HL-60 (cell line): ENCODE measurements around the gene MED13L.

Experiments used
- DNase-seq, 2 experiments: peaks; one replicate each; pipeline ENCODE4 v3.0.0-alpha.2; 2010 to 2020; ENCODE audit warnings: low read depth in 1 of 2, low spot score in 1 of 2
- H3K27ac ChIP-seq: fragments of 250-450 bp; sonication (Bioruptor Pico); replicated peaks from 2 replicates; pipeline ENCODE4 v1.5.1; 2020; ENCODE audit warnings: mild to moderate bottlenecking, moderate library complexity
- H3K27me3 ChIP-seq: fragments of 250-450 bp; sonication (Bioruptor Pico); 2 replicates; pipeline ENCODE4 v1.5.1; 2021; ENCODE audit warnings: mild to moderate bottlenecking, moderate library complexity; ENCODE audit not compliant: insufficient read depth, poor library complexity, severe bottlenecking
- H3K4me3 ChIP-seq: replicated peaks from 2 replicates; pipeline ENCODE4 v1.5.1; 2011; ENCODE audit warnings: mild to moderate bottlenecking, control low read depth, low read length; ENCODE audit not compliant: insufficient read depth
- CTCF ChIP-seq: IDR thresholded peaks from one replicate; pipeline ENCODE4 v1.5.1; 2011; ENCODE audit warnings: low read length, control low read depth, inconsistent platforms; ENCODE audit not compliant: insufficient read depth
- GABPA ChIP-seq: IDR thresholded peaks from 2 replicates; pipeline ENCODE4 v1.6.1; 2012; ENCODE audit warnings: low read depth
- POLR2AphosphoS5 ChIP-seq: IDR thresholded peaks from 2 replicates; pipeline ENCODE4 v1.6.1; 2012; ENCODE audit warnings: low read depth
- REST ChIP-seq: IDR thresholded peaks from 2 replicates; pipeline ENCODE4 v1.6.1; 2012; ENCODE audit warnings: low read depth; ENCODE audit not compliant: insufficient replicate concordance
- SPI1 ChIP-seq: IDR thresholded peaks from 2 replicates; pipeline ENCODE4 v1.6.1; 2012; ENCODE audit warnings: low read depth, mild to moderate bottlenecking, borderline replicate concordance

The MED13L gene

GRCh38 chr12:115964626-115965025 is 312.9 kb downstream of the MED13L start:
- no peak for TF ChIP-seq GABPA
- Histone ChIP-seq H3K27me3 (no peaks in the 10 kb centered on the region), H3K27ac (no peak overlapping the region), H3K4me3 (no peak overlapping the region)
- no peak for DNase-seq

- Histone ChIP-seq H3K4me3 (no peak overlapping the region), H3K27ac (no peak overlapping the region), H3K27me3 (no peaks in the 10 kb centered on the region)
- TF ChIP-seq REST = no peak
- TF ChIP-seq GABPA = no peak
- TF ChIP-seq POLR2AphosphoS5 = no peak
- no peak for TF ChIP-seq CTCF
- TF ChIP-seq SPI1 = no peak
- DNase-seq = no peak
These were observed 313.3 kb downstream of the MED13L start for GRCh38 chr12:115964214-115964613.

DNA sequence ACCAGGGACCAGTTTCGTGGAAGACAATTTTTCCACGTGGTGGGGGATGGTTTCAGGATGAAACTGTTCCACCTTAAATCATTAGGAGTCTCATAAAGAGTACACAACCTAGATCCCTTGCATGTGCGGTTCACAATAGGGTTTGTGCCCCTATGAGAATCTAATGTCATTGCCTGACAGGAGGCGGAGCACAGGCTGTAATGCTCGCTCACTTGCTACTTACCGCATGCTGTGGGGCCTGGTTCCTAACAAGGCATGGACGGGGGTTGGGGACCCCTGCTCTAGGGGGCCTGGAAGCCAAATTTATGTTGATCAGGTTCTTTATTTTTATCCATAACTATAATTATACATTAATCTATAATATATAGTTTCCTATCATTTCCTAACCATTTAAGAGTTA is 315.3 kb downstream of the MED13L start:
- H3K27ac ChIP-seq = no peak overlapping the region

More for the DNA sequence above, 315.3 kb downstream of the MED13L start:
- Histone ChIP-seq H3K4me3 (no peak overlapping the region), H3K27me3 (no peaks in the 10 kb centered on the region)
- no peak for DNase-seq
- TF ChIP-seq CTCF (no peak), REST (no peak), GABPA (no peak), SPI1 (no peak), POLR2AphosphoS5 (no peak)
